ENCODE results near the gene MVB12B.

DNA sequence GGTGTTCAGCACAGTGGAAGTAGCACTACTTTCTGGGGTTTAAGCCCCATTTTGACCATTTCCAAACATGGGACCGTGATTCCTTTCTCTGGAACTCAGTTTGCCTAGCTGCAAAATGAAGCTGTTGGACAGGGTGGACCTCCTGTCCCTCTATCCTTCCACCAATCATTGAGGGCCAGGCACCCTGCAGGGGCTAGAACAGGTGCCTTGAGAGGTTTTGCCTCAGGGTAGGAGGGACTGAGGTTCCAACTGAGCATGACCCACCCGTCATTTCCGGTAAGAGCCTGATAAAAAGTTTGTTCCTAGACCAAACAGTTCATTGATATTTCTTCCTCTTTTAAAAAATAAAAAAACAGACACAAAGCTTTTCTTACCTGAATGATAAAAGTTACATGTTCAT is 116.5 kb downstream of the MVB12B start:
- TF ChIP-seq POLR2A (IDR thresholded peaks at IDR 0.05; ENCODE audit: low read length): no peak
- no peak for TF ChIP-seq GATA1 (IDR thresholded peaks at IDR 0.05; ENCODE audit: low read depth, low read length)

Data from erythroblast (primary cell).